Natural killer cell (primary cell): ENCODE measurements around the gene THSD7B. TPM values are rescaled to one million over a fixed set of nuclear protein-coding genes. Genes with fewer than 3 reads are reported as not detected.

Source experiments
- ATAC-seq, 3 donors: fragments of 150-1000 bp in 2 of 3; fragments of 200-7000 bp in 1 of 3; cut with Tn5 transposase; 1 replicate in 1 of 3; 2 replicates in 2 of 3; pipeline ENCODE4 v1.10.0; 2021; ENCODE audit warnings: mild to moderate bottlenecking in 2 of 3, moderate library complexity in 2 of 3
- DNase-seq, 2 donors: peaks; one replicate each; pipeline versions ENCODE4 v3.0.0 to v3.0.0-alpha.2; 2013 to 2021; ENCODE audit warnings: mixed read lengths in 1 of 2
- H3K27ac ChIP-seq: one replicate; pipeline ENCODE4 v1.5.1; 2013; ENCODE audit warnings: mild to moderate bottlenecking, low read length
- H3K27me3 ChIP-seq: one replicate; pipeline ENCODE4 v1.6.1; 2013; ENCODE audit warnings: low read length; ENCODE audit not compliant: control insufficient read depth, insufficient read depth
- H3K36me3 ChIP-seq: one replicate; pipeline ENCODE4 v1.6.1; 2013; ENCODE audit warnings: low read length; ENCODE audit not compliant: control insufficient read depth, insufficient read depth
- H3K4me1 ChIP-seq: one replicate; pipeline ENCODE4 v1.6.1; 2013; ENCODE audit warnings: low read length; ENCODE audit not compliant: control insufficient read depth, insufficient read depth
- H3K4me3 ChIP-seq: one replicate; pipeline ENCODE4 v1.5.1; 2013; ENCODE audit warnings: low read length
- H3K9me3 ChIP-seq: one replicate; pipeline ENCODE4 v1.6.1; 2013; ENCODE audit warnings: low read length; ENCODE audit not compliant: control insufficient read depth, insufficient read depth
- H3K27ac Mint-ChIP-seq, 2 donors: one replicate each; pipeline ENCODE4 v1.8.0; 2022; ENCODE audit warnings: mild to moderate bottlenecking in 2 of 2, mixed read lengths in 2 of 2, moderate library complexity in 1 of 2
- H3K27me3 Mint-ChIP-seq, 2 donors: one replicate each; pipeline ENCODE4 v1.8.0; 2022; ENCODE audit warnings: low read depth in 2 of 2, mixed read lengths in 2 of 2
- H3K36me3 Mint-ChIP-seq: one replicate; pipeline ENCODE4 v1.8.0; 2022; ENCODE audit warnings: mixed read lengths
- H3K4me1 Mint-ChIP-seq, 2 donors: one replicate each; pipeline ENCODE4 v1.8.0; 2022; ENCODE audit warnings: mixed read lengths in 2 of 2
- H3K4me3 Mint-ChIP-seq: one replicate; pipeline ENCODE4 v1.8.0; 2022; ENCODE audit warnings: mild to moderate bottlenecking, moderate library complexity, mixed read lengths
- H3K9me3 Mint-ChIP-seq, 2 donors: one replicate each; pipeline ENCODE4 v1.8.0; 2022; ENCODE audit warnings: mixed read lengths in 2 of 2
- CTCF ChIP-seq: fragments of 200-600 bp; IDR thresholded peaks from one replicate; pipeline ENCODE4 v1.8.0; 2022; ENCODE audit warnings: antibody characterized with exemption
- WGBS: methylation state at CpG from one replicate; pipeline ENCODE4 v1.1.7; 2013; ENCODE audit warnings: missing lambda C conversion rate; ENCODE audit not compliant: insufficient coverage; 5-methylcytosine and 5-hydroxymethylcytosine counted together
- intact Hi-C: fragments of 100-400 bp; cut with micrococcal nuclease; formaldehyde crosslinking; loops from one replicate; pipeline ENCODE4 v1.14.2; 2022
- total RNA-seq, 4 donors: library from RNA; stranded (reverse); fragments of 120-200 nt in 1 of 4; gene quantifications; one replicate each; pipeline versions ENCODE4 v1.2.3 to v1.2.4, GENCODE V29; 2013 to 2022

THSD7B gene
- total RNA-seq, 3 donors from 2014 or later (not counting 1 experiment from before 2014, with no cell fraction given) = not detected

GRCh38 chr2:136997557-136997956, 232.2 kb downstream of the THSD7B start:
- Histone ChIP-seq H3K9me3 (no peaks in the 10 kb centered on the region), H3K27ac (no peak overlapping the region), H3K27me3 (no peaks in the 10 kb centered on the region), H3K4me1 (no peaks in the 10 kb centered on the region), H3K4me3 (no peak overlapping the region), H3K36me3 (no peaks in the 10 kb centered on the region)
- DNase-seq = no peak
- H3K9me3 Mint-ChIP-seq = peaks cover 0 to 4% of the 10 kb centered on the region in 2 donors
- no peak overlapping the region for H3K27ac Mint-ChIP-seq
- no peak overlapping the region for H3K4me3 Mint-ChIP-seq
- no peaks in the 10 kb centered on the region for H3K36me3 Mint-ChIP-seq
- no peak for ATAC-seq
- intact Hi-C loops = no loop called here
- WGBS = 86% methylated on average over 1 of the region's 1 CpG
- no peak for TF ChIP-seq CTCF
- no peaks in the 10 kb centered on the region for H3K27me3 Mint-ChIP-seq
- H3K4me1 Mint-ChIP-seq = no peaks in the 10 kb centered on the region

- no peak for ATAC-seq
- no peaks in the 10 kb centered on the region for H3K36me3 ChIP-seq
- no peaks in the 10 kb centered on the region for H3K4me1 Mint-ChIP-seq
These were observed 235.5 kb downstream of the THSD7B start for GRCh38 chr2:137000811-137001210.

GRCh38 chr2:137002896-137003295, 237.6 kb downstream of the THSD7B start:
- no peaks in the 10 kb centered on the region for H3K36me3 ChIP-seq
- no peak for DNase-seq
- ATAC-seq = no peak
- no peaks in the 10 kb centered on the region for H3K36me3 Mint-ChIP-seq
- H3K9me3 Mint-ChIP-seq = peaks cover 2 to 6% of the 10 kb centered on the region in 2 donors
- H3K4me1 Mint-ChIP-seq = no peaks in the 10 kb centered on the region
- WGBS = 80% methylated on average over 1 of the region's 1 CpG
- TF ChIP-seq CTCF = no peak
- no peaks in the 10 kb centered on the region for H3K4me1 ChIP-seq
- no peak overlapping the region for H3K4me3 Mint-ChIP-seq
- H3K27me3 Mint-ChIP-seq = no peaks in the 10 kb centered on the region
- no peaks in the 10 kb centered on the region for H3K9me3 ChIP-seq
- no peak overlapping the region for H3K4me3 ChIP-seq
- H3K27ac Mint-ChIP-seq = no peak overlapping the region
- H3K27ac ChIP-seq = no peak overlapping the region
- intact Hi-C loops = no loop called here
- H3K27me3 ChIP-seq = no peaks in the 10 kb centered on the region

More at GRCh38 chr2:137000811-137001210, 235.5 kb downstream of the THSD7B start:
- Mint-ChIP-seq H3K4me3 (no peak overlapping the region), H3K9me3 (peaks cover 2% of the 10 kb centered on the region in 2 donors), H3K27me3 (no peaks in the 10 kb centered on the region), H3K27ac (no peak overlapping the region), H3K36me3 (no peaks in the 10 kb centered on the region)
- Histone ChIP-seq H3K9me3 (no peaks in the 10 kb centered on the region), H3K27ac (no peak overlapping the region), H3K4me3 (no peak overlapping the region), H3K27me3 (no peaks in the 10 kb centered on the region), H3K4me1 (no peaks in the 10 kb centered on the region)
- TF ChIP-seq CTCF = no peak
- no peak for DNase-seq
- intact Hi-C loops = no loop called here
- 83% methylated on average over 1 of the region's 2 CpGs for WGBS

GRCh38 chr2:137005210-137005609, 239.9 kb downstream of the THSD7B start:
- H3K27ac Mint-ChIP-seq = no peak overlapping the region
- no peaks in the 10 kb centered on the region for H3K4me1 Mint-ChIP-seq
- Histone ChIP-seq H3K27ac (no peak overlapping the region), H3K4me1 (no peaks in the 10 kb centered on the region), H3K9me3 (no peaks in the 10 kb centered on the region), H3K4me3 (no peak overlapping the region), H3K36me3 (no peaks in the 10 kb centered on the region), H3K27me3 (no peaks in the 10 kb centered on the region)
- intact Hi-C loops = no loop called here
- ATAC-seq (no peak), DNase-seq (no peak)
- 97% methylated on average over 2 of the region's 2 CpGs for WGBS
- H3K27me3 Mint-ChIP-seq = no peaks in the 10 kb centered on the region
- H3K4me3 Mint-ChIP-seq = no peak overlapping the region
- H3K36me3 Mint-ChIP-seq = no peaks in the 10 kb centered on the region
- peaks cover 2 to 6% of the 10 kb centered on the region in 2 donors for H3K9me3 Mint-ChIP-seq
- no peak for TF ChIP-seq CTCF
